22Rv1 (cell line): ENCODE data around the gene LRMDA.

Source experiments
- CTCF ChIP-seq: fragments of 450-650 bp; IDR thresholded peaks from 2 replicates; pipeline ENCODE4 v1.5.1; 2017; ENCODE audit warnings: mild to moderate bottlenecking
- ZFX ChIP-seq: fragments of 450-650 bp; IDR thresholded peaks from 2 replicates; pipeline ENCODE4 v1.6.1; 2017; ENCODE audit warnings: antibody characterized with exemption, borderline replicate concordance

- TF ChIP-seq CTCF (no peak), ZFX (no peak)
Measured at GRCh38 chr10:76172020-76172419, 740.6 kb downstream of the LRMDA start.
